GM19328 (cell line): Measurements from ENCODE around the gene GPSM1.

Experiments used
- ATAC-seq: cut with Tn5 transposase; IDR thresholded peaks from one replicate; pipeline ENCODE4 v1.9.1; 2021; ENCODE audit warnings: mild to moderate bottlenecking, moderate library complexity; ENCODE audit not compliant: unreplicated experiment

The GPSM1 gene, protein sequence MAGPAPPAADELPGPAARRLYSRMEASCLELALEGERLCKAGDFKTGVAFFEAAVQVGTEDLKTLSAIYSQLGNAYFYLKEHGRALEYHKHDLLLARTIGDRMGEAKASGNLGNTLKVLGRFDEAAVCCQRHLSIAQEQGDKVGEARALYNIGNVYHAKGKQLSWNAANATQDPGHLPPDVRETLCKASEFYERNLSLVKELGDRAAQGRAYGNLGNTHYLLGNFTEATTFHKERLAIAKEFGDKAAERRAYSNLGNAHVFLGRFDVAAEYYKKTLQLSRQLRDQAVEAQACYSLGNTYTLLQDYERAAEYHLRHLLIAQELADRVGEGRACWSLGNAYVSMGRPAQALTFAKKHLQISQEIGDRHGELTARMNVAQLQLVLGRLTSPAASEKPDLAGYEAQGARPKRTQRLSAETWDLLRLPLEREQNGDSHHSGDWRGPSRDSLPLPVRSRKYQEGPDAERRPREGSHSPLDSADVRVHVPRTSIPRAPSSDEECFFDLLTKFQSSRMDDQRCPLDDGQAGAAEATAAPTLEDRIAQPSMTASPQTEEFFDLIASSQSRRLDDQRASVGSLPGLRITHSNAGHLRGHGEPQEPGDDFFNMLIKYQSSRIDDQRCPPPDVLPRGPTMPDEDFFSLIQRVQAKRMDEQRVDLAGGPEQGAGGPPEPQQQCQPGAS

DNA sequence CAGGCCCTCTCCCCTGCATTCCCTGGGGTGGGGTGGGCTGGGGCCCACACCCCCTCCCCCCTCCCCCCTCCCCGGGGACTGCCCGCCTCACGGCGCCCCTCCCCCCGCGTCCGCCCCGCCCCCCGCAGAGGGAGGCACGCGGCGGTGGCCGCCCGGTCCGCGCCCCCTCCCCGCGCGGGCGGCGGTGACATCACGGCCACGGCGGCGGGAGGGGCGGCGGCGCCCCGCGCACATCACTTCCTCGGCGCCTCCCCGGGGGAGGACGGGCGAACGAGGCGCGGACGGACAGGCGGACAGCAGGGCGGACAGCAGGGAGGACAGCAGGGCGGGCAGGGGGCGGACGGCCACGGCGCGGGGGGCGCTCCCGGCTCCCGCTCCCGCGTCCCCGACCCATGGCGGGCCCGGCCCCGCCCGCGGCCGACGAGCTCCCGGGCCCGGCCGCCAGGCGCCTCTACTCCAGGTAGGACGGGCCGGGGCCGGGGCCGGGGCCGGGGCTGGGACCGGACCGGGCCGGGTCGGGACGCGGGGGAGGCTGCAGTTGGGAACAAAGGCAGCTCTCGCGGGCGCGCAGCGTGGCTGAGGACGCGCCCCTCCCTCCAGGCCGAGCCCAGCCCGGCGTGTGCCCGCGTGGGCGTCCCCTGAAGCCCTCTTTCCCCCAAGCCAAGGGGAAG is at the start of gene GPSM1:
GPSM1 (plus strand) TSS at position 236 of the 671 bp plus-strand sequence; CDS start at position 393, 157 bp downstream.
- ATAC-seq: no peak

DNA sequence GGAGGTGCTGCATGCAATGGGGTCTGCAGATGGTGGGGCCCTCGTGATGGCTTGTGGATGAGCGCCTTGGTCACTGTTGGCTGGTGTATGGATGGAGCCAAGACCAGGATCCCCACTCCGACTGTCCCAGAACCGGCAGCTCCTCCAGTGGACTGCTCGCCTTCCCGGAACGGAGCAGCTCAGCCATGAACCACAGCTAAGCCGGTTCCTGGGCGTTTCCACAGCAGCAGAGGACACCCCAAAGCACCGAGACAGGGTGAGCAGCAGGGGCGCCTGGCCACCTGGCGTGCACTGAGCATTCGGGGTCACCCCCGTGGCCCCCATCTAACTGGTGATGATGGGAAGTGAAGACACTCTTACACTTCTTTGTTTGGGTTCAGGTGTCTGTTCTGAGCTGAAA is 49.6 kb upstream of the GPSM1 start:
- ATAC-seq: no peak

DNA sequence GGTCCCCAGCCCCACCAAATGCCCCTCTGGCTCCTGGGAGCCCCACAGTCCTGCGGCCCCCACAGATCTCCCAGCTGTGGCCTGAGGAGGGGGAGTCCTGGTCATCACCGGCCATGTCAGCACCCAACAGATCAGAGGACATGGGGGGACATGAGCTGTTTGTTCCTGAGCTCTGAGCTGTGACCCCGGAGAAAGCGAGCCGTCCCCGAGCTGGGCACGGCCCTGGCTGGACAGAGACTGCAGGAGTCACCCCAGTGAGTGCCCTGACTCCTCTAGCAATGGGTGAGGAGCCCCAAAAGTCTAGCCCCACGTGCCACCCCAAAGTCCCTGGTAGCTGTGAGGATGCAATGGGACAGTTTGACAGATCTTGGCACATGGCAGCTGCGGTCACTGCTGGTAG is 49.1 kb upstream of the GPSM1 start:
- no peak for ATAC-seq

DNA sequence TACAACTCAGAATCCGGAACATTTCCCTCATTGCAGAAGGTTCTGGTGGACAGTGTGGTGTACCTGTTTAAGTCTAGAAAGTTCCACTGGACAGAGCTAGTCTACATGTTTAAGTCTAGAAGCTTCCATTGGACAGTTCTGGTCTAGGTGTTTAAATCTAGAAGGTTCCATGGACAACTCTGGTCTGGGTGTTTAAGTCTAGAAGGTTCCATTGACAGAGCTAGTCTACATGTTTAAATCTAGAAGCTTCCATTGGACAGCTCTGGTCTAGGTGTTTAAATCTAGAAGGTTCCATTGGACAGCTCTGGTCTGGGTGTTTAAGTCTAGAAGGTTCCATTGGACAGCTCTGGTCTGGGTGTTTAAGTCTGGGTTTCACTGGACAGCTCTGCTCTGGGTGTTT is 48.4 kb upstream of the GPSM1 start:
- no peak for ATAC-seq

DNA sequence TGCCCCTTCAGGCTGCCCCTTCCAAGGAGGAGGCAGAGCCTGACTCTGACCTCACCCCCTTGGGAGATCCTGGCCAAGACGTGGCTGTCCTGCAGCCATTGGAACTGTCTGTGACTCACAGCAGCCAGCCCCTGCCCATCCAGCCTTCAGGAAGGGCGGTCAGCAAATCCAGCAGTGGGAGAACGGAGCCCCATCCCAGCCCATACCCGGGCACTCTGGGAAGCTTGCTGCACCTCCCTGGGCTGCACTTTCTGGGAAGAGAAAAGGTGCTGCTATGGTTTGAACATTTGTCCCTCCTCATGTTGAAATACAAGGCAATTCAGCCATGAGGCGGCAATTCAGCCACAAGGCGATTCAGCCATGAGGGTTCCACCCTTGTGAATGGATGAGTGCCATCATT is 47.9 kb upstream of the GPSM1 start:
- no peak for ATAC-seq

DNA sequence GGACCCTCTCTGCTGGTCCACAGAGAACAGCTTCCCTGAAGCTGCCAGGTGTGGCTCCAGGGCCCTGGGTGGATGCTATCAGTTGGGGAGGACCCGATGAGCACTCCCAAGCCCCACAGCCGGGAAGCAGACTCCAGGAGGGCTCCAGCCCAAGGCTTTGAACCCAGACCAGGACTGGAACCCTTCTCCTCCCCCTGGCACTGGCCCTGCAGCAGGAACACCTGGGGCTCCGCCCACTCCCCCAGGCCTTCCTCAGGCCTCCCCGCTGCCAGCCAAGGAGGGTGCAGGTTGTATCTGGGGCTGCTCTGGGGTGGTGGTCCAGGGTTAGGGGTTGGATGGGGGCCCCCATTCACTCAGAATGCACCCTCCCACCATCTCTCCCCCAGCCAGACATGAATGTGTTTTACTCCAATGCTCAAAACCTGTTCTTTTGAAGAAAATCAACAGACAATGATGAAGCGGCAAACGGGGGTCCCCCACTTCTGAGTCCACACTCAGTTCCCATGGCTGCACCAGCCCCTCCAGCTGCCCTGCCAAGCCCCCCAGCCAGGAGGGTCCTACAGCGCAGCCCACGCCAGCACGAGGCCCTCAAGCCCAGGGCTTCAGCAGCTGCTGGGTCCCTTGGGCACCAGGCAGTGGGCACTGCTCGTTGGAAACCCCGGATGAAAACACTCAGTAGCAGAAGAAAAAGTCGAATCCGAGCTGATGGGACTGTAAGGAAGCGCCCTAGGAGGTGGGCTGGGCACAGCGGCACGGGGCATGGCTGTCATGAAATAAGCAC is 46.6 kb upstream of the GPSM1 start:
- ATAC-seq: no peak

DNA sequence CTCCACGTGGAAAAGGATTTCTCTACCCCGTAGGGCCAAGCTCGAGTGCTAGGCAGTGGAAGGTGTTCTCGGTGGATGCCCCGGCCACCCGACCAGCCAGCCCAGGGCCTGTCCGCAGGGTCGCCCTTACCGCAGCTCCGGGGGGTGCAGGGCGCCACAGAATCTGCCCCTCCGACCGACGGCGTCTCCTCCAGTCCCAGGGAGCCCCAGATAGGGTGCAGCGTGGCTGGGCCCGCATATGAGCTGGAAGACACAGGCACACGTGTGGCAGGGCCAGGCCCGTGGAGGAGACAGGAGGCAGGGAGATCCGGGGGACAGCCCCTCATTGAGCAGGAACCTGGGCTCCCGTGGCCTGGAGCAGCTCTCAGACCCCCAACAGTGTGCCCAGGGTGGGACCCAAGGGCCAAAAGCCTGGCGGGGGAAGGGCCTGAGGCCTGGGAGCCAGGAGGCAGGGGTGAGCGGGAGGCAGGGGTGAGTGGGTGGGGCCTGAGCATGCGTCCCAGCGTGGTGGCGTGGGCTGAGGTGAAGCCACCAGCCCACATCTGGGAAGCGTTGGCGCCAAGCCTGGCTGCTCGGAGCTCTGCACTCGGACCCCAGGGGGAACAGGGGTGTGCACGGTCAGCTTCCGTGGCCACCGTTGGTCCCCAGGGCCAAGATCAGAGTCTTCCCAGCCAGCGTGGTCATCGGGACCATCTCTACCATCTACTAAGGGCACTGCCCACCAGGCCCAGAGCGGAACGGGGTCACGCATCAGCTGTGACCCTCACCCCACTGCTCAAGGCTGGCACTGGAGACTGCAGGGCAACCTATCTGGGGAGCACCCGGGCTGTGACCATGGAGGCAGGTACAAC is 45.7 kb upstream of the GPSM1 start:
- no peak for ATAC-seq

DNA sequence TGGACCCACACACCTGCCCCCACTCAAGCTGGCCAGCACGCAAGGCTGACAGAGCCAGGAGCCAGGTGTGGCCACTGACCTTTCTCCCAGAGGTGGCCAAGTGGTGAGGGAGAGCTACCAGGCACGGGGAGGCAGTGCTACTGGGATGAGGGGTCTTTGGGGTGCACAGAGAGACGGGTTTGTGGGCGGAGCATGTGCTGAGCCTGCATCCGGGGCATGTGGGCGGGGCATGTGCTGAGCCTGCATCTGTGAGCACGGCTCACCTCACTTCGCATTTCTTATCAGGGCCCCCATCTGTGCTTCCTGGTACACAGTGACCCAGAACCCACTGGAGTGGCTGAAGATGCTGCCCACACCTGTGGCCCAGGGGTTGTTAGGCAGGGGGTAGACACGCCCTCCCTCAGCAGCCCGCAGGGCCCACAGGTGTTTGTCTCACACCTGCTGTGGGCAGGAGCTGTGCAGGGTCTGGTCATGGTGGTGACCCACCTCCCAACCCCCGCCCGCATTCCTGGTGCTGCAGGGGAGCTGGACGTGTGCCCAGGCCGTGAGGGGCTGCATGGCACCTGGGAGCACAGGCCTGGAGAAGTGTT is 45.0 kb upstream of the GPSM1 start:
- ATAC-seq: no peak

DNA sequence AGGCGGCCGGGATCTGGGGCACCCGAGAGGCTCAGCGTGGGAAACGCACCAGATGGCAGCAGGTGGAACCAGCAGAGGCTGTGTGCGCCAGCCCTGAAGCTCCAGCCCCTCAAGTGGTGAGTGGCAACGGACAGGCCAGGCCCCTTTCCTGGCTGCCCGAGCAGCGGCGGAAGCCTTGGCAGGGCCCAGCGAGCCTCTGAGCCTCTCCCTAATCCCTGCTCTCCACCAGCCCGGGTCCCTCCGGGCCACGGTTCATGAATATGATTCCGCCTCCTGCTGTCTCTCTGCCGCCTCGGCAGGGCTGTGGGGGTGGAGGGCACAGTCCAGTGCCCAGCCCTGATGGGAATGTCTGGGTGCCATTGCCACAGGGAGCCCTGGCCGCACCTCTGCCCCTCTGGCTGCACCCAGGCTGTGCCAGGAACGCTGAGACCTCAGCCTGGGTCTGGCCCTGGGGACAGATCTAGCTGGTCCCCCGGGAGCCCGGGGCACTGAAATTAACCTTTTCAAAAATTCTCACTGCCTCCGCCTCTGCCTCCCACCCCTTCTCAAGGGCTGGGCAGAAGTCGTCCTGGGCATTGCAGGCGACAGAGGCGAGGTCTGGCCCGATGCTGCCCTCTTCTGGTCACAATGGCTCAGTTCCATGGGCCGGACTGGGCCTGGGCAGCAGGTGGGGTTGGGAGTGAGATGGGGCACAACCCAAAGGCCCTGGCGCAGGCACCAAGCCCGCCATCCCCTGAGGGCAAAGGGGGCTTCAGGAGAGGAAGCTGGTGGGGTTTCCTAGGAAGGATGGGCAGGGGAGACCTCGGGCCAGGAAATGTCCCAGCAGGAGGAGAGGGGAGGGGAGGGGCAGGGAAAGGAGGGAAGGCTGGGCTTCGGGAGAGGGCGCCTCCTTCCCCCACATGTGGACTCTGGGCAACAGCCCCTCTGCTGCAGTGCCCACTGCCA is 43.8 kb upstream of the GPSM1 start:
- ATAC-seq: peak; percentile 66

DNA sequence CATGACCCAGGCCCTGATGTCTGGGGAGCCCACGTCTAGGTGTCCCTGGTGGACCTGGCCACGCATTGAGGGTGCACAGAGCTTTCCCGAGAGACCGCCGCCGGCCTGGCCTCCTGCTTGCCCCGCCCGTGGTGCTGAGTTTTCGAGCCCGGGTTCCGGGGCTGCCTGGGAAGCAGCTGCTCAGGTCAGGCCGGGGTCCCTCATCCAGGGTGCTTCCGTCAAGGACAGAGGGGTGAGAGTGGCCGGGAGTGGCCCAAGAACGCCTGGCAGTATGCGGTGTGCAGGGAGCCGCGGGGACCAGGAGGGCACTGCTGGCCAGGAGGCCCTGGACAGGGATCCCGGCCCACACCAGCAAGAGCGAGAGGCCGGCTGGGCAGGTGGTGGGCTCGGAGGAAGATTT is 43.0 kb upstream of the GPSM1 start:
- ATAC-seq: no peak

DNA sequence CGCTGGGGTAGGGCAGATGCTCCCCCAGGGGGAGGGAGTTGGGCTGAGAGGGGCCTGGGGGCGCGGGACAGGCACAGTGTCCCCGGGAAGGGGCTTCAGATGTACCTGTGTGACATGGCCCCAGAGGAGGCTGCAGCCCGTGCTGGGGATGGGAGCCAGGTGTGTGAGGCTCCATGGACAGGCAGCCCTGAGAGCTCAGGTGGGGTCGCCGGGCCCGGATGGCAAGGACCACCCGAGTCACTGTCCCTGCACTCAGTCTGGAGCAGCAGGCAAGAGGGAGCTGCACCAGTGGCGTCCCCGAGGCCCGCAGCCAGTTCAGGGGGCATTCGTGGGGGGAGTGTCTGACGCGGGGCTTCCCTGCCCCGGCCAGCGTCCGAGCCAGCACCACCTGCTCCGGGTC is 42.4 kb upstream of the GPSM1 start:
- ATAC-seq: no peak

DNA sequence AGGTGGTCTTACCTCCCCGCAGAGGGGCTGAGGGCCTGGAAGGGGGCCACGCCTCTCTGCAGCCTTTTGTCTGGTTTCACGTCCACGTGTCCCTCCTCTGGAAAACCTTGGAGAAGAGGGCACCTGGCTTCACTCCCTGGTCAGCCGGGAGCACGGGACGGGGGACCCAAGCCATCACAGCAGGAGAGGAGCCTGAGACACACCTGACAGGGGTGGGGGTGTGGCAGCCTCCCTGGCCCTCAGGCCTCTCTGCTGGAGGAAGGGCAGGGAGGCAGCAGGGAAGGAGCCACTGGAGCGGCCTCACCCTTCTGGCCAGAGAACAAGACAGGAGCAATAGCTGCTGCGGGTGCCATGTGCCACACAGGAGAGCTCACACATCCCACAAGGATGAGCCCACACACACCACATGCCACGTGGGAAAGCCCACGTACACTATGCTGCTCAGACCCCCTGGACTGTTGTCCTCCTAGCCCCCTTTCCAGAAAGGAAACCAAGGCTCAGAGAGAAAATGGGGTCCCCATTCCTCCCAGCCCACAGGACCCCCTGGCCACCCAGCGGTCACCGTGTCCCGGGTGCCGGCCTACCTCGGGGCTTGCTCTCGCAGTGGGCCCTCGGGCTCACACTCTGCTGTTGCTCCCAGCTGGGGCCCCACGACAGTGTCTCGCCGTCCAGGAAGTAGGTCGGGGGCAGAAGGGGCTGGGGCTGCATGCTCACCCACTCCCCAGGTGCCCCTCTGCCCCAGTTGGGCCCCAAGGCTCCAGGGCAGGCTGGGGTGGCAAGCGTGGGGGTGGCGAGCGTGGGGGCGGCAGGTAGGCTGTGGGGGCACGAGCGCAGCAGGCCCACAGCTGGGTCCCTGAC is 41.6 kb upstream of the GPSM1 start:
- no peak for ATAC-seq

DNA sequence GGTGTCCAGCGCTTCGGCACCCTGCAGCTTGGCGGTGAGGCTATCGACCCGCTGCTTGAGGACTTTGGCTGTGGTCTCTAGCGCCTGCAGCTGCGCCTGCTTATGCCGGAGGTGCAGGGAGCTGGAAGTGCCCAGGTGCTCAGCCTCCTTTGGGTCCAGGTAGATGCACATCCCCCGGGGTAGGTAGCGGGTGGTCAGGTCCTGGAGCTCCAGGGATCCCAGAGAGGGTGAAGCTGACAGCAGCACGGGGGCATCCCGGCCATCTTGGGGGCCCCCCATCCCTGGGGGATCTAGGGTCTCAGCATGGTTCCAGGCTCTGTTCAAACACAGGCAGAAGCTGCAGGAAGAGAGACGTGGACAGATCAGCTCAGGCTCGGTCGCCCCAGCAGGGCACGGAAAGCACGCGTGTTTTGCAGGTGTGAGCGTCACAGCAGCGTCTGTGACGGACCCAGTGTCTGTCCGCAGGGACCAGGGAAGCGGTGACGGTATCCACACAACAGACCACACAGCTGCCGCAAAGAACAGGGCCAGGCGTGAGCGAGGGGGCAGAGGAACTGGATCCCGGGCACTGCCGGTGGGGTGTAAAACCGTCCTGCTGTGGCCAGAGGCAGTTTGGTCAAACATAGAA is 40.9 kb upstream of the GPSM1 start:
- ATAC-seq: no peak

DNA sequence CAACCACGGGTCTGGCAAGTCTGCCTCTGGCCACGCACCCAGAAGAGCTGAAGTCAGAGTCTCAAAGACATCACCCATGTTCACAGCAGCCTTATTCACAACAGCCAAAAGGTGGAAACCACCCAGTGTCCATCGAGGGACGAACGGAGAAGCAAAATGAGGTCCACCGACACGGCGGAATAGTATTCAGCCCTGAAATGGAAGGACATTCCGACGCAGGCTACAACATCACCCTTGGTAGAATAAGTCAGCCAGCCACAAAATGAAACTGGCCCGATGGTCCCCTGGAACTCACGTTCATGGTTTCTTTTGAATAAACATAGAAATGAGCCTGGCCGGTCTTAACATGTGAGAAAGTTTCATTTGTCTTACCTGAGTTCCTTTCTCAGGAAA is 40.4 kb upstream of the GPSM1 start:
- no peak for ATAC-seq

DNA sequence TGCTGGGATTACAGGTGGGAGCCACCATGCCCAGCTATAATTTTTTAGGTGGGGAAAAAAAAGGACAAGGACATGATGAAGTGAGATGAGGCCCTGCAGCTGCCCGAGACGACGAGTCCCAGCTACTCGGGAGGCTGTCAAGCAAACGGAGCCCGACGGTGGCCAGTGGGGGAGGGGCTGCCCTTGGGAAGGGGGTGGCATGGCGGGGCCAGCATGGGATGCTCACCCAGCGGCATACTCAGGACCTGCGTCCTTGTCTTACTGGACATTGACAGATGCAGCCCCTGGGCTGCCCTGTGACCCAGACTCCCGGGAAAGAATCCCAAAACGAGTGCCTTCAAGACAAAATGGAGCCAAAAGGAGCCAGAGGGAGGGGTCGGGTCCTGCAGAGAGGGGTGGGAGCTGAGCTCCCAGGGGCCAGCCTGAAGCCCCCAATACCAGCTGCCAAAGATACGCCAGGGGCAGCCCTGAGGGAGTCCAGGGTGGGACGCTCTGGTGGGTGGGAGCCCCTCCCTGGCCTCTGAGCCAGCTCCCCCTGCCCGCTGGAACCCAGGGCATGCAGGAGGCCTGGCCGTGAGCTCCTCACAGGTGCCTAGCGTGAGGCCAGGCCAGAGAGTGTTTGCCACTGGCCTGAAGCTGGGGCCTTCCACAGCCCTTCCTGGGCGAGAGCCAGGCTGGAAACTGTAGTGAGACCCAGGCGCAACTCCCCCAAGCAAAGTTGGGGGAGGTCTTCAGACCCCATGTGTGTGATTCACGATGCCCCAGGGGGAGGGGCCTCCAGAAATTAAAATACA is 39.2 kb upstream of the GPSM1 start:
- ATAC-seq: no peak

DNA sequence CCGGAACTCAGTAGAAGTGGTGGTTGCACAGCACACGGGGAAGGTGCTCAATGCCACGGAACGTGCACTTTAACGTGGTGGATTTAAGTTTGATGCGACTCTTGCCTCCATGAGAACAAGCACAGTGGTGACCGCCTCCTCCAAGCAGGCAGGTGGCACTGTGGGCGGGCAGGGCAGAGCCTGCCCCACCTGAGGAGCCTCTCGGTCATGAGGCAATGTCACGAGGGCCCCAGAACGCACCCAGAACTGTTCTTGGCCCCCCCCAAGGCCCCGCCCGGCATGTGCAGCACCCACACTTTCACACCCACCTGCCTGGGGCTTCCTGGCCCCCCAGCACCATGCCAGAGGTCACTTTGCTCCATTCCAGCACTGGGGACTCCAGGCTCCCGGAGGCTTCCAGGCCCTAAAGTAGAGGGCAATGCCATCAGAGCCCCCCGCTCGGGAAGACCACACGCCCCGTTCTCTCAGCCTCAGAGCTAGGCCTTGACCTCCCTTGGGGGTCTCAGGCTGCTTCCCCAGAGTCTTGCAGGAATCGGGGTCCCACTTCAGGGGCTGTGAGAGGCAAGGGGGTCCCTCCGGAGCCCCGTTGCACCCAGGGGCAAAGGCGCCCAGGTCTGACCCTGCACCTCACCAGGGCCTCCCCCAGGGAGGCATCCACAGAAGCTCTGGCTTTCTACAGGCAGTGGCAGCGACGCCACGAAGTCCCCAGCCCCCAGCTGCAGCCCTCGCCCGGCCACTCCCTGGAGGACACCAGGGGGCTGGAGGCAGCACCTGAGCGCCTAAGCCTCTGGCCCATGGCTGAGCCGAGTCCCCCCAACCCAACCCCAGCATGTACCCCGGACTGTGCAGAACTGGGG is 37.5 kb upstream of the GPSM1 start:
- ATAC-seq: no peak
